ENCODE results near the gene CNGB1. TPM values are rescaled to one million over a fixed set of nuclear protein-coding genes. Genes with fewer than 3 reads are reported as not detected.

The CNGB1 gene
- total RNA-seq, 1 experiment from 2014 or later, result not detected

DNA sequence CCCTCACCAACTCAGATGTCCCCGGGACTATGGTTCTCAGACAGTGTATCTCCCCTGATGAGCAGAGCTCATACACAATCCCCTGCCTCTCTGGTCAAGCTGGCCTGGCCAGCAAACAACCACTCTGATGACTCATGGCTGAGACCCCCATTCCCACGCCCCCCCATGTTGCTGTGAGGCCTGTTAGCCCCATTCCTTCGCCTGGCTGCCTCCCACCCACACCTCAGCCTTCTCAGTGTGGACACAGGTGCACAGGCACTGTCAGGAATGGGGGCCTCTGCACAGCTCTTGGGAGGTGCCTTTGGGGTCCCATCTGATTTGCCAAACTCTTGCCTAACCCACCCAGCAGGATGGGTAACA, 80.2 kb downstream of the CNGB1 start:
- Histone ChIP-seq H3K9me3 (ENCODE audit: control insufficient read depth in 1 of 2, insufficient read depth in 1 of 2, low read depth in 1 of 2, low read length in 2 of 2) (no peaks in the 10 kb centered on the region), H3K27me3 (ENCODE audit: insufficient read depth, low read length) (no peaks in the 10 kb centered on the region), H3K27ac (ENCODE audit: low read depth, low read length) (no peak overlapping the region), H4K20me1 (ENCODE audit: insufficient read depth) (no peaks in the 10 kb centered on the region), H3K9ac (ENCODE audit: low read length) (no peak overlapping the region), H3K9me2 (ENCODE audit: insufficient read depth) (no peaks in the 10 kb centered on the region), H3K4me3 (replicated peaks in 1 of 2; ENCODE audit: low read depth in 1 of 2, low read length in 2 of 2) (no peak overlapping the region), H3K36me3 (ENCODE audit: control insufficient read depth in 1 of 2, insufficient read depth in 2 of 2, low read length in 2 of 2) (no peaks in the 10 kb centered on the region), H3K79me2 (ENCODE audit: insufficient read depth, low read length) (no peaks in the 10 kb centered on the region), H2AFZ (ENCODE audit: low read depth, low read length, poor library complexity, severe bottlenecking) (no peak overlapping the region), H3K4me1 (ENCODE audit: control insufficient read depth in 1 of 2, insufficient read depth in 2 of 2, low read length in 2 of 2) (0 out of 4 replicates have a peak, but pooled peaks cover 0 to 7% of the 10 kb centered on the region in 2 experiments), H3K4me2 (ENCODE audit: low read length) (no peak overlapping the region)
- TF ChIP-seq EZH2phosphoT487 (IDR thresholded peaks at IDR 0.05; ENCODE audit: borderline replicate concordance) (no peak), EZH2 (IDR thresholded peaks at IDR 0.05) (no peak), POLR2A (IDR thresholded peaks at IDR 0.05; ENCODE audit: borderline replicate concordance, extremely low read depth, insufficient read depth, insufficient read length) (no peak), SP1 (IDR thresholded peaks at IDR 0.05; ENCODE audit: low read depth) (no peak), ZFX (IDR thresholded peaks at IDR 0.05) (no peak), CBX3 (IDR thresholded peaks at IDR 0.05; ENCODE audit: low read depth) (no peak), POLR2AphosphoS5 (IDR thresholded peaks at IDR 0.05; ENCODE audit: low read depth, low read length) (no peak), ZNF274 (IDR thresholded peaks at IDR 0.05; ENCODE audit: low read depth, low read length) (no peak), YY1 (IDR thresholded peaks at IDR 0.05; ENCODE audit: extremely low read depth, insufficient replicate concordance, low read depth, low read length) (no peak), FOSL1 (IDR thresholded peaks at IDR 0.05; ENCODE audit: low read depth) (no peak), JUND (IDR thresholded peaks at IDR 0.05) (no peak), SRF (IDR thresholded peaks at IDR 0.05; ENCODE audit: low read depth) (no peak)
- TF ChIP-seq, protein P1, sequence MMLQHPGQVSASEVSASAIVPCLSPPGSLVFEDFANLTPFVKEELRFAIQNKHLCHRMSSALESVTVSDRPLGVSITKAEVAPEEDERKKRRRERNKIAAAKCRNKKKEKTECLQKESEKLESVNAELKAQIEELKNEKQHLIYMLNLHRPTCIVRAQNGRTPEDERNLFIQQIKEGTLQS (IDR thresholded peaks at IDR 0.05), result no peak
- TF ChIP-seq, protein P2, sequence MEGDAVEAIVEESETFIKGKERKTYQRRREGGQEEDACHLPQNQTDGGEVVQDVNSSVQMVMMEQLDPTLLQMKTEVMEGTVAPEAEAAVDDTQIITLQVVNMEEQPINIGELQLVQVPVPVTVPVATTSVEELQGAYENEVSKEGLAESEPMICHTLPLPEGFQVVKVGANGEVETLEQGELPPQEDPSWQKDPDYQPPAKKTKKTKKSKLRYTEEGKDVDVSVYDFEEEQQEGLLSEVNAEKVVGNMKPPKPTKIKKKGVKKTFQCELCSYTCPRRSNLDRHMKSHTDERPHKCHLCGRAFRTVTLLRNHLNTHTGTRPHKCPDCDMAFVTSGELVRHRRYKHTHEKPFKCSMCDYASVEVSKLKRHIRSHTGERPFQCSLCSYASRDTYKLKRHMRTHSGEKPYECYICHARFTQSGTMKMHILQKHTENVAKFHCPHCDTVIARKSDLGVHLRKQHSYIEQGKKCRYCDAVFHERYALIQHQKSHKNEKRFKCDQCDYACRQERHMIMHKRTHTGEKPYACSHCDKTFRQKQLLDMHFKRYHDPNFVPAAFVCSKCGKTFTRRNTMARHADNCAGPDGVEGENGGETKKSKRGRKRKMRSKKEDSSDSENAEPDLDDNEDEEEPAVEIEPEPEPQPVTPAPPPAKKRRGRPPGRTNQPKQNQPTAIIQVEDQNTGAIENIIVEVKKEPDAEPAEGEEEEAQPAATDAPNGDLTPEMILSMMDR (IDR thresholded peaks at IDR 0.05 in 2 of 3, conservative IDR thresholded peaks at IDR 0.05 in 1 of 3; ENCODE audit: borderline replicate concordance in 1 of 3, insufficient read depth in 1 of 3, low read depth in 2 of 3, low read length in 2 of 3), result no peak
- POLR2A ChIA-PET, result no interaction called here
- DNase-seq (ENCODE audit: low read depth, low spot score) (no peak), ATAC-seq (no peak)
- intact Hi-C loops (cut with micrococcal nuclease), result loop anchor here (10.0 kb wide), 1 partner anchor 136 kb away; no protein-coding TSS in a partner anchor
- CTCF ChIA-PET, result no interaction called here
- RAD21 ChIA-PET (ENCODE audit: low non-redundant PET in 1 of 2, low total read pairs in 2 of 2, uncharacterized antibody in 2 of 2, unreplicated experiment in 2 of 2), result no interaction called here
- no TSS peak for BruUV-seq (replicated peaks)

All from HCT116 (cell line).